Uterus (tissue), 4 donors: Measurements from ENCODE around the gene INS. TPM values are rescaled to one million over a fixed set of nuclear protein-coding genes. Genes with fewer than 3 reads are reported as not detected.
A peak's percentile ranks its signal among the peaks of the same experiment; 100 is the strongest.

Experiments used
- DNase-seq, 2 donors: peaks; one replicate each; pipeline ENCODE4 v3.0.0-alpha.2; 2019 to 2020
- H3K27ac ChIP-seq, 2 donors: fragments of 200-600 bp; sonication (generic); 1 replicate in 1 of 2; 2 replicates in 1 of 2; pipeline ENCODE4 v1.5.1; 2016 to 2018
- H3K27me3 ChIP-seq, 2 donors: fragments of 200-600 bp; sonication (generic); one replicate each; pipeline ENCODE4 v1.5.1; 2018 to 2019; ENCODE audit warnings: control low read depth in 1 of 2
- H3K36me3 ChIP-seq, 2 donors: fragments of 200-600 bp; sonication (generic); one replicate each; pipeline ENCODE4 v1.5.1; 2019; ENCODE audit warnings: control low read depth in 1 of 2
- H3K4me1 ChIP-seq, 2 donors: fragments of 200-600 bp; sonication (generic); one replicate each; pipeline ENCODE4 v1.5.1; 2018 to 2019; ENCODE audit warnings: control low read depth in 1 of 2
- H3K4me3 ChIP-seq, 2 donors: fragments of 200-600 bp; sonication (generic); 1 replicate in 1 of 2; 2 replicates in 1 of 2; pipeline ENCODE4 v1.5.1; 2018 to 2019; ENCODE audit warnings: mild to moderate bottlenecking in 1 of 2
- H3K9me3 ChIP-seq, 2 donors: fragments of 200-600 bp; sonication (generic); one replicate each; pipeline ENCODE4 v1.5.1; 2019; ENCODE audit warnings: control low read depth in 1 of 2
- POLR2A ChIP-seq, 2 donors: fragments of 450-650 bp; IDR thresholded peaks; one replicate each; pipeline ENCODE4 v1.6.1; 2016; ENCODE audit warnings: antibody characterized with exemption in 2 of 2, mild to moderate bottlenecking in 1 of 2, moderate library complexity in 1 of 2
- intact Hi-C: fragments of 100-400 bp; cut with DNase I; formaldehyde crosslinking; loops from one replicate; pipeline ENCODE4 v1.15.1; 2023; ENCODE audit warnings: low total_unique reads
- total RNA-seq, 4 donors: library from RNA; depleted of rRNA in 3 of 4; stranded (reverse); fragments of >200 nt in 3 of 4; gene quantifications; one replicate each; pipeline versions ENCODE4 v1.1.0 to v1.2.4, GENCODE V29; 2014 to 2023
- TF ChIP-seq, protein P1 (sequence below), 4 experiments: fragments of 200-600 bp in 2 of 4; fragments of 450-650 bp in 2 of 4; sonication (generic) in 2 of 4; IDR thresholded peaks; one replicate each; pipeline ENCODE4 v1.5.1; 2016 to 2019; ENCODE audit warnings: antibody characterized with exemption in 4 of 4, mild to moderate bottlenecking in 2 of 4, moderate library complexity in 1 of 4
- donor health status: DM: yes; HTN: yes; CAD: no.

INS gene
- total RNA-seq, 4 donors from 2014 or later: not detected

DNA sequence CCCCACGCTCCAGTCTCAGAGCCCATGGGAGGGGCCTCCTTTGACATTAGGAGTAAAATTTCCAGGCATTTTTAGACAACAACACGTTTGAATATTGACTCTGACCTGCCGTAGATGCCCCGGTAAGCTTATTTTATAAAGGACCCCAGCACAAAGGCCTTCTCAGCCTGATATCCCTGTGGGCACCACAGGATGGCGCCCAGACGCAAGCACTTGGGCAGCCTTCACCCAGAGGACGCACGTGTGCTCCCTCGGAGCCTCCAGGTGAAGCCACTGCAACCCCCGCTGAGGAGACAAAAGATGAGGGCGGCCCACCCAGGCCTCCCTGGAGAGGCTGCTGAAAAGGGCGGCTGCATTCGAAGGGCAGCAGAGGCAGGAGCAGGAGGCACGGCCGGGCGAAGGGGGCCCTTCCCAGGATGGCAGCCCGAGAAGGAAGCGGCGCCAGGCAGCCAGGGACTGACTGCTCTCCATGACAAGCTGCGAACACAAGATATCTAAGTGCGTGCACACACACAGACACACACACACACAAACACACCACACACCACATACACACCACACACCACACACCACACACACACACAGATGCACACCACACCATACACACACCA lies 25.8 kb upstream of the INS start:
- no peak for DNase-seq
- H3K36me3 ChIP-seq: no peaks in the 10 kb centered on the region
- TF ChIP-seq POLR2A (IDR thresholded peaks at IDR 0.05): no peak
- TF ChIP-seq, protein P1, sequence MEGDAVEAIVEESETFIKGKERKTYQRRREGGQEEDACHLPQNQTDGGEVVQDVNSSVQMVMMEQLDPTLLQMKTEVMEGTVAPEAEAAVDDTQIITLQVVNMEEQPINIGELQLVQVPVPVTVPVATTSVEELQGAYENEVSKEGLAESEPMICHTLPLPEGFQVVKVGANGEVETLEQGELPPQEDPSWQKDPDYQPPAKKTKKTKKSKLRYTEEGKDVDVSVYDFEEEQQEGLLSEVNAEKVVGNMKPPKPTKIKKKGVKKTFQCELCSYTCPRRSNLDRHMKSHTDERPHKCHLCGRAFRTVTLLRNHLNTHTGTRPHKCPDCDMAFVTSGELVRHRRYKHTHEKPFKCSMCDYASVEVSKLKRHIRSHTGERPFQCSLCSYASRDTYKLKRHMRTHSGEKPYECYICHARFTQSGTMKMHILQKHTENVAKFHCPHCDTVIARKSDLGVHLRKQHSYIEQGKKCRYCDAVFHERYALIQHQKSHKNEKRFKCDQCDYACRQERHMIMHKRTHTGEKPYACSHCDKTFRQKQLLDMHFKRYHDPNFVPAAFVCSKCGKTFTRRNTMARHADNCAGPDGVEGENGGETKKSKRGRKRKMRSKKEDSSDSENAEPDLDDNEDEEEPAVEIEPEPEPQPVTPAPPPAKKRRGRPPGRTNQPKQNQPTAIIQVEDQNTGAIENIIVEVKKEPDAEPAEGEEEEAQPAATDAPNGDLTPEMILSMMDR (IDR thresholded peaks at IDR 0.05): peak in 3 of 4 experiments; percentile 15 to 48 (median 34)
- peaks cover 0 to 7% of the 10 kb centered on the region in 2 donors for H3K27me3 ChIP-seq
- intact Hi-C loops: no loop called here
- no peak overlapping the region for H3K4me3 ChIP-seq
- no peaks in the 10 kb centered on the region for H3K9me3 ChIP-seq
- no peak overlapping the region for H3K27ac ChIP-seq
- no peaks in the 10 kb centered on the region for H3K4me1 ChIP-seq

DNA sequence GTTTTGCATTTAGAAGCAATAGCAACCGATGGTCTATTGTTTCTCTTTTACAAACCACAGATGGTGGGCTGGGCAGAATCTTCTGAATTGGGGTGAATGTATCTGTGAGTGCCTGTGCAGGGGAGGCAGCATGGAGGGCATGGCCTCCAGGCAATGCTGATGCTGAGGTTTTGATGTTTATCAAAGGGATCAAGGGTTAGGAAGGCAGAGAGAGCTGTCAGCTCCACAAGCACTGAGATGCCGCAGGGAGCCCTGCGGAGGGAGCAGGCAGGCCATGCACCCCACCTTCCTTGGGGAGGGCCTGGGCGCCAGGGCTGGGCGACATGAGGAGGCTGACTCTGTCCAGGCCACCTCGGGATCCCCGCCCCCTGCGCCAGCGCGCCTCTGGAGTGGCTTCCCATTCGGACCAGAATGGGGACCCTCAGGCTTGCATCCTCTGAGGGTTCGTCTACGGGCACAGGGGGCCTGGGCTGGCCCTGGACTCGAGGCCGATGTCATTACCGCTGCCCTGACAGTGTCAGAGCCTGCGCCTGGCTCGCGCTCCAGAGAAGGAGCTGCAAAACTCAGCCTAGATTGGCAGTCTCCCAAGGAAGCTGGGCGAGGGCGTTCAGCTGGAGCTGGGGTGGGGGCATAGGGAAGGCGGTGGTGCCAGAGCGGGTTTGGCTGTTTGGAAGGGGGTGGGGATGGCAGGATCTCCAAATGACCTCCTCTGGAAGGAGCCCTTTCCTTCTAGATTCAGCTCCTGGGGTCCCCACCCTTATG lies 24.5 kb upstream of the INS start:
- no peak overlapping the region for H3K27ac ChIP-seq
- no peak overlapping the region for H3K4me3 ChIP-seq
- DNase-seq: no peak
- no peaks in the 10 kb centered on the region for H3K36me3 ChIP-seq
- H3K27me3 ChIP-seq: peaks cover 0 to 7% of the 10 kb centered on the region in 2 donors
- no peaks in the 10 kb centered on the region for H3K9me3 ChIP-seq
- TF ChIP-seq POLR2A (IDR thresholded peaks at IDR 0.05): no peak
- TF ChIP-seq, protein P1 (IDR thresholded peaks at IDR 0.05): no peak
- intact Hi-C loops: no loop called here
- no peaks in the 10 kb centered on the region for H3K4me1 ChIP-seq

DNA sequence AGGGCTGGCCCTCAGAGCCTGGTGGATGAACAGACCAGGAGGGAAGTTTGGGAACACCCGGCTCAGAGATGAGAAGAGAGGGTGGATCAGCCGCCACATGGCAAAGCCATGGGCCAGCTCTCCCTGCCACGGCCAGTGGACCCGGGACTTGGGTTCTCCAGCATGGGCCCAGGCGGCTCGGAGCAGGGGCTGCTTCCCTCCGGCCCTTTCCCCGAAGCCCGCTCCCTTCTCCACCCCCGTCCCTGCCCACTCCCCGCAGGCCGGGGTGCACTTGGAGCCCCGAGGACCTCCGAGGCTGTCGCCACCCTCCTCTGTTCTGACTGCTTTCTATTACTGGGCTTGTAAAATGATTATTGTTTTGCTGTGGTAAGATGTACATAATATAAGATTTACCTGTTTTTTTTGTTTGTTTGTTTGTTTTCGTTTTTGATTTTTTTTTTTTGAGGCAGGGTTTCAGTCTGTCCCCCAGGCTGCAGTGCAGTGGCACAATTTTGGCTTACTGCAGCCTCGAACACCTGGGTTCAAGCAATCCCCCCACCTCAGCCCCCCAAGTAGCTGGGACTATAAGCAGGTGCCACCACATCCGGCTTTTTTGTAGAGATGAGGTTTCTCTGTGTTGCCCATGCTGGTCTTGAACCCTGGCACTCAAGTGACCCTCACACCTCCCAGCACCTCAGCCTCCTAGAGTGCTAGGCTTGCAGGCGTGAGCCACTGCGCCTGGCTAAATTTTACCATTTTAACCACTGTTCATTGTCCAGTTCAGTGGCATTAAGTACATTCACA lies 21.9 kb upstream of the INS start:
- H3K4me3 ChIP-seq: no peak overlapping the region
- TF ChIP-seq, protein P1 (IDR thresholded peaks at IDR 0.05): no peak
- no peak for TF ChIP-seq POLR2A (IDR thresholded peaks at IDR 0.05)

DNA sequence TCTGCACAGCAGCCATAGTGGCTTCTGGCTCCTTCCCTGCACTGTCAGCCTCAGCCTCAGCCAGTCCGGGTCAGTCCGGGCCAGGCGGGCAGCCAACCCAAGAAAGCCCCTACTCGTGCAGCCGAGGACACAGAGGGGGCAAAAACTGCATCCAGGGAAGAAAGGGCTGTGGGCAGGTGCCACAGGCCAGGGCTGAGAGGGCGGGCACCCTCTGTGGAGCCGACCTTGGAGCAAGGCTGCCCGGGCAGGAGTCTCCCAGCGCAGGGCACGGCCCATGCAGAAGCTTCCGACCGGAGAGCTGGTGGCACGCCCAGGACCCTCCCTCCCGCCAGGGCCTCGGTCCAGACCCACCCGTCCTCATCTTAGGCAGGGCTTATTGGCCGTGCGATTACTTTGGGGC lies 21.1 kb upstream of the INS start:
- TF ChIP-seq, protein P1 (IDR thresholded peaks at IDR 0.05): no peak
- TF ChIP-seq POLR2A (IDR thresholded peaks at IDR 0.05): no peak
- Histone ChIP-seq H3K27ac (no peak overlapping the region), H3K4me3 (no peak overlapping the region), H3K4me1 (no peaks in the 10 kb centered on the region), H3K36me3 (no peaks in the 10 kb centered on the region), H3K9me3 (no peaks in the 10 kb centered on the region), H3K27me3 (peaks cover 0 to 7% of the 10 kb centered on the region in 2 donors)
- intact Hi-C loops: no loop called here
- no peak for DNase-seq

More for the DNA sequence above, 21.9 kb upstream of the INS start:
- H3K9me3 ChIP-seq: no peaks in the 10 kb centered on the region
- H3K27ac ChIP-seq: no peak overlapping the region
- no peaks in the 10 kb centered on the region for H3K4me1 ChIP-seq
- intact Hi-C loops: no loop called here
- peaks cover 0 to 7% of the 10 kb centered on the region in 2 donors for H3K27me3 ChIP-seq
- no peaks in the 10 kb centered on the region for H3K36me3 ChIP-seq
- no peak for DNase-seq
